Measurements from ENCODE around the gene SMYD3. TPM values are rescaled to one million over a fixed set of nuclear protein-coding genes. Genes with fewer than 3 reads are reported as not detected.

Gene SMYD3
- total RNA-seq, 1 donor from 2014 or later, result 29.2 TPM

DNA sequence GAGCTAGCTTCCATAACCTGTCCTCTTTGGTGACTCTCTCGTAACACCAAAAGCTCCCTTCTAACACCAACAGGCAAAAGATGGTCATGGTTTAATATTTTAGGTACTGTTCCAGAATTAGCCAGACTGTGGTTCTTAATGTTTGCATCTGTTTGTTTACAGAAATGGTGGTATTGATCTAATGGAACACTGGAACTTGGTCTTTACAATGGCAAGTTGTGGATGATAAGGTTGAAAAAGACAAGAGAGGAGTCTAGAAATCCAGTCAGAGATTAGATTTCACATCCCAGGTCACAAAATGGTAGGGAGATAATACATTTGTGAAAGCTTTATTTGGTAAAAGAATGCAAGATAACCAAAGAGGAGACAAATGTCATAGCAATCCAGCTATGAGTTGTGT, 293.1 kb downstream of the SMYD3 start:
- Histone ChIP-seq H3K27me3 (ENCODE audit: control insufficient read depth, insufficient read depth, low read length) (no peaks in the 10 kb centered on the region), H3K36me3 (ENCODE audit: control insufficient read depth, insufficient read depth, low read length) (no peaks in the 10 kb centered on the region), H3K4me3 (ENCODE audit: low read depth, low read length) (no peak overlapping the region)
- TF ChIP-seq, protein P1, sequence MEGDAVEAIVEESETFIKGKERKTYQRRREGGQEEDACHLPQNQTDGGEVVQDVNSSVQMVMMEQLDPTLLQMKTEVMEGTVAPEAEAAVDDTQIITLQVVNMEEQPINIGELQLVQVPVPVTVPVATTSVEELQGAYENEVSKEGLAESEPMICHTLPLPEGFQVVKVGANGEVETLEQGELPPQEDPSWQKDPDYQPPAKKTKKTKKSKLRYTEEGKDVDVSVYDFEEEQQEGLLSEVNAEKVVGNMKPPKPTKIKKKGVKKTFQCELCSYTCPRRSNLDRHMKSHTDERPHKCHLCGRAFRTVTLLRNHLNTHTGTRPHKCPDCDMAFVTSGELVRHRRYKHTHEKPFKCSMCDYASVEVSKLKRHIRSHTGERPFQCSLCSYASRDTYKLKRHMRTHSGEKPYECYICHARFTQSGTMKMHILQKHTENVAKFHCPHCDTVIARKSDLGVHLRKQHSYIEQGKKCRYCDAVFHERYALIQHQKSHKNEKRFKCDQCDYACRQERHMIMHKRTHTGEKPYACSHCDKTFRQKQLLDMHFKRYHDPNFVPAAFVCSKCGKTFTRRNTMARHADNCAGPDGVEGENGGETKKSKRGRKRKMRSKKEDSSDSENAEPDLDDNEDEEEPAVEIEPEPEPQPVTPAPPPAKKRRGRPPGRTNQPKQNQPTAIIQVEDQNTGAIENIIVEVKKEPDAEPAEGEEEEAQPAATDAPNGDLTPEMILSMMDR (IDR thresholded peaks at IDR 0.05; ENCODE audit: insufficient read depth, low read length, poor library complexity, severe bottlenecking), result no peak
- DNase-seq (ENCODE audit: low read depth), result no peak

DNA sequence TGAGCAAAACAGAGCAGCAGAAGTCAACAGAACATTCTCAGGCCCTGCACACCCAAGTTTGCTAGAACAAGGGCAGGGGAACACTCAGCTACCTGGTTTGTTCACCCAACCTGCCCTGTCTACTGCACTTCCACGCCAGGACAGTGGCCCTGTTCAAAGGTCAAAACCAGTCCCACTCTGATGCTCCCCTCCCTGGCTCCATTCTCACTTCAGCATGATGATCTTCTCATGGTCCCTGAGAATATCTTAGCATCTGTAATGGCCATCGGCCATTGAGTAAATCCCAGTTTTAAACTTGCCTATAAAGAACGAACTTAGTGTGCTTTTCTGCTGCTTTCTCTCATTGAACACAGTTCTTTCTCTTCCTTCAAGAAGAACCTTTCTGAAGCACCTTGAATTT, 293.6 kb downstream of the SMYD3 start:
- H3K27me3 ChIP-seq (ENCODE audit: control insufficient read depth, insufficient read depth, low read length), result no peaks in the 10 kb centered on the region
- no peaks in the 10 kb centered on the region for H3K36me3 ChIP-seq (ENCODE audit: control insufficient read depth, insufficient read depth, low read length)
- TF ChIP-seq, protein P1 (IDR thresholded peaks at IDR 0.05; ENCODE audit: insufficient read depth, low read length, poor library complexity, severe bottlenecking), result no peak
- no peak for DNase-seq (ENCODE audit: low read depth)
- no peak overlapping the region for H3K4me3 ChIP-seq (ENCODE audit: low read depth, low read length)

DNA sequence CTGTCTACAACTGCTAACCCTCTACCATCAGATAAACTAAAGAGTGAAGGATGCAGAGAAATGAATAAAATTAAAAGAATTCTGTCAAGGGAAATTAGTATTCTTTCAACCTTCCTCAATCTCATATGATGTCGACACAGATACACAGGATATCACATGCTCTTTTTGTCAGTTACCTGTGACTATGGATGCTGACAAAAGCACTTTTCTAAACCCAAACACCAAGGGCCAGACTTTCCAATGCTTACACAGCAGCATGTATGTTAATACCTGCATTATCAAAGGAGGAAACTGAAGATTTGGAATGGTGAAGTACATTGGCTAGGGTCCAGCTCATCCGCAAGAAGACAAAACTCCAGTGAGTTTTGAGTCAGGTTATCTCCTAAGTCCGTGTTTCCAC, 294.0 kb downstream of the SMYD3 start:
- Histone ChIP-seq H3K4me3 (ENCODE audit: low read depth, low read length) (no peak overlapping the region), H3K36me3 (ENCODE audit: control insufficient read depth, insufficient read depth, low read length) (no peaks in the 10 kb centered on the region), H3K27me3 (ENCODE audit: control insufficient read depth, insufficient read depth, low read length) (no peaks in the 10 kb centered on the region)
- TF ChIP-seq, protein P1 (IDR thresholded peaks at IDR 0.05; ENCODE audit: insufficient read depth, low read length, poor library complexity, severe bottlenecking), result no peak
- no peak for DNase-seq (ENCODE audit: low read depth)

DNA sequence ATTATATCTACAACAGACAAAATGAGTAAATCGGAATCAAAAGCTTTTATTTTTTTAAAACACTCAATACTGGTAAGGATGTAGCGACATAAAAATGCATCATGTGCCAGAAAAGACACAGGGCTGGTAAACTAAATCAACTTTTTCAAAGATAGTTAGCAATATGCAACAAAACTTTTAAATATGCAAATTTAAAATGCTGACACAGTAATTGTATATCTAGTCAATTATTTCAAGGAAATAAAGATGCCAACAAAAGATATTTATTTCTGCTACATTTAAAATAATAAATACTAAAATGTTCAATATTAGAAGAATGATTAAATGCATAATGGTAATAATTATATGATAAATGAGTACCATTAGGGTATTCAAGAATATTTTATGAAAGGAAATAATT, 295.1 kb downstream of the SMYD3 start:
- TF ChIP-seq, protein P1 (IDR thresholded peaks at IDR 0.05; ENCODE audit: insufficient read depth, low read length, poor library complexity, severe bottlenecking), result no peak
- Histone ChIP-seq H3K36me3 (ENCODE audit: control insufficient read depth, insufficient read depth, low read length) (no peaks in the 10 kb centered on the region), H3K4me3 (ENCODE audit: low read depth, low read length) (no peak overlapping the region), H3K27me3 (ENCODE audit: control insufficient read depth, insufficient read depth, low read length) (no peaks in the 10 kb centered on the region)
- no peak for DNase-seq (ENCODE audit: low read depth)

DNA sequence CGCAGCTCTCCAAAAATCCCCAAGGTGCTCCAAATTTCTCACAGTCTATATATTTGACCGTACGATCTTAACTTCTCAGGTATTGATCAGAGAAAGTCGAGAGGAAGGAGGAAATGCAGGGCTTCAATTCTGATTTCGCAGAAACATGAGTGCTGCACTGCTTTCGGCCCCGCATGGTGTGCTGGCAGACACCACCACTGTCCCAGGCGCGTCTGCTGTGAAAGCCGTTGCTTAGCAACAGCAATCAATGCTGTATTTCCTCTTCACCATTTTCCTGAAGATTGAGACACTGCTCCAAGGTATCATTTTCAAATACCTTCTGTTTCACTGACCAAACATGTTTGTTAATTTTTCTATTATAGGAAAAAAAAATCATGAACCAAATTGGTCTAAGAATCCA, 296.3 kb downstream of the SMYD3 start:
- TF ChIP-seq, protein P1 (IDR thresholded peaks at IDR 0.05; ENCODE audit: insufficient read depth, low read length, poor library complexity, severe bottlenecking), result no peak
- H3K4me3 ChIP-seq (ENCODE audit: low read depth, low read length), result no peak overlapping the region
- H3K27me3 ChIP-seq (ENCODE audit: control insufficient read depth, insufficient read depth, low read length), result no peaks in the 10 kb centered on the region

DNA sequence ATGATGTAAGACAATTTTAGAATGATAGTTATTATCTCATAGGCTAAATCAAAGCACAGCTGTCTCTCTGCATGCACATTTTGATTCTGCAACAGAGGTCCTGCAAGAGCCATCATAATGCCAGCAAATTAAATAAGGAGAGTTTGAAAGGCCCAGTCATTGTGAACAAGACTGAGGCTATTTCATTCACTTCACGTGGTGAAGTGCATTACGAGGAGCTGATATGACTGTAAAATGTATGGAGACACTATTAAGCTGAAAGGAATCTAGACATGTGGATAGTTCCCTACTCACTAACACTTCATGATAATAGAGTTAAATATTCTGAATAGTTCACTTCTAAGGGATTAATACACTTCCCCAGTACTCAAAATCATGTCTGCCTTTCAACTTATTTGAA, 299.0 kb downstream of the SMYD3 start:
- Histone ChIP-seq H3K27me3 (ENCODE audit: control insufficient read depth, insufficient read depth, low read length) (no peaks in the 10 kb centered on the region), H3K36me3 (ENCODE audit: control insufficient read depth, insufficient read depth, low read length) (no peaks in the 10 kb centered on the region), H3K4me3 (ENCODE audit: low read depth, low read length) (no peak overlapping the region)
- TF ChIP-seq, protein P1 (IDR thresholded peaks at IDR 0.05; ENCODE audit: insufficient read depth, low read length, poor library complexity, severe bottlenecking), result no peak
- no peak for DNase-seq (ENCODE audit: low read depth)

More for the DNA sequence above, 296.3 kb downstream of the SMYD3 start:
- H3K36me3 ChIP-seq (ENCODE audit: control insufficient read depth, insufficient read depth, low read length), result no peaks in the 10 kb centered on the region
- DNase-seq (ENCODE audit: low read depth), result no peak

Data from kidney epithelial cell (primary cell).